Panc1 (cell line): ENCODE data around the gene HTRA2.

Experiments
- CTCF ChIP-seq: fragments of 450-650 bp; IDR thresholded peaks from 2 replicates; pipeline ENCODE4 v1.5.1; 2017; ENCODE audit warnings: mild to moderate bottlenecking
- POLR2AphosphoS5 ChIP-seq: IDR thresholded peaks from 2 replicates; pipeline ENCODE4 v1.6.1; 2012; ENCODE audit warnings: mild to moderate bottlenecking, low read depth, low read length, moderate library complexity
- SIN3A ChIP-seq: IDR thresholded peaks from 2 replicates; pipeline ENCODE4 v1.6.1; 2012; ENCODE audit warnings: low read depth, mild to moderate bottlenecking, low read length, moderate library complexity, borderline replicate concordance; ENCODE audit not compliant: insufficient read depth
- TCF7L2 ChIP-seq: IDR thresholded peaks from 2 replicates; pipeline ENCODE4 v1.6.1; 2011; ENCODE audit warnings: mild to moderate bottlenecking, low read depth, low read length, inconsistent platforms
- TF ChIP-seq, protein P1 (sequence below), 2 experiments: IDR thresholded peaks; 2 replicates each; pipeline ENCODE4 v1.6.1; 2011 to 2012; ENCODE audit warnings: low read depth in 2 of 2, control low read depth in 1 of 2, low read length in 1 of 2, mild to moderate bottlenecking in 1 of 2, moderate library complexity in 1 of 2; ENCODE audit not compliant: insufficient read depth in 1 of 2

- TF ChIP-seq CTCF, result no peak
- peak; percentile 96 for TF ChIP-seq POLR2AphosphoS5
- TF ChIP-seq, protein P1, sequence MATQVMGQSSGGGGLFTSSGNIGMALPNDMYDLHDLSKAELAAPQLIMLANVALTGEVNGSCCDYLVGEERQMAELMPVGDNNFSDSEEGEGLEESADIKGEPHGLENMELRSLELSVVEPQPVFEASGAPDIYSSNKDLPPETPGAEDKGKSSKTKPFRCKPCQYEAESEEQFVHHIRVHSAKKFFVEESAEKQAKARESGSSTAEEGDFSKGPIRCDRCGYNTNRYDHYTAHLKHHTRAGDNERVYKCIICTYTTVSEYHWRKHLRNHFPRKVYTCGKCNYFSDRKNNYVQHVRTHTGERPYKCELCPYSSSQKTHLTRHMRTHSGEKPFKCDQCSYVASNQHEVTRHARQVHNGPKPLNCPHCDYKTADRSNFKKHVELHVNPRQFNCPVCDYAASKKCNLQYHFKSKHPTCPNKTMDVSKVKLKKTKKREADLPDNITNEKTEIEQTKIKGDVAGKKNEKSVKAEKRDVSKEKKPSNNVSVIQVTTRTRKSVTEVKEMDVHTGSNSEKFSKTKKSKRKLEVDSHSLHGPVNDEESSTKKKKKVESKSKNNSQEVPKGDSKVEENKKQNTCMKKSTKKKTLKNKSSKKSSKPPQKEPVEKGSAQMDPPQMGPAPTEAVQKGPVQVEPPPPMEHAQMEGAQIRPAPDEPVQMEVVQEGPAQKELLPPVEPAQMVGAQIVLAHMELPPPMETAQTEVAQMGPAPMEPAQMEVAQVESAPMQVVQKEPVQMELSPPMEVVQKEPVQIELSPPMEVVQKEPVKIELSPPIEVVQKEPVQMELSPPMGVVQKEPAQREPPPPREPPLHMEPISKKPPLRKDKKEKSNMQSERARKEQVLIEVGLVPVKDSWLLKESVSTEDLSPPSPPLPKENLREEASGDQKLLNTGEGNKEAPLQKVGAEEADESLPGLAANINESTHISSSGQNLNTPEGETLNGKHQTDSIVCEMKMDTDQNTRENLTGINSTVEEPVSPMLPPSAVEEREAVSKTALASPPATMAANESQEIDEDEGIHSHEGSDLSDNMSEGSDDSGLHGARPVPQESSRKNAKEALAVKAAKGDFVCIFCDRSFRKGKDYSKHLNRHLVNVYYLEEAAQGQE (IDR thresholded peaks at IDR 0.05; ENCODE audit: insufficient read depth in 1 of 2, low read depth in 2 of 2, low read length in 1 of 2), result no peak
- peak; percentile 94 for TF ChIP-seq TCF7L2
- peak; percentile 85; the same call in 1 of the 2 replicates for TF ChIP-seq SIN3A
These were observed at the start of gene HTRA2, which contains the start of gene AUP1 for GRCh38 chr2:74529357-74530238.
